ENCODE data around the gene NBEA. TPM values are rescaled to one million over a fixed set of nuclear protein-coding genes. Genes with fewer than 3 reads are reported as not detected.

The NBEA gene
- total and polyA plus RNA-seq, 7 donors = 0.46 to 47.6 (median 38.0) TPM

- no peak for DNase-seq
- peaks cover 0 to 4% (median 0%) of the 10 kb centered on the region in 4 donors for H3K36me3 ChIP-seq
- H3K4me3 ChIP-seq = no peak overlapping the region
- intact Hi-C loops (cut with DNase I) = no loop called here
- no peaks in the 10 kb centered on the region for H3K4me1 ChIP-seq
- no peak overlapping the region for H3K27ac ChIP-seq
- 88 to 92% methylated on average over 2 of the region's 2 CpGs for WGBS, 2 donors
- TF ChIP-seq CTCF (IDR thresholded peaks at IDR 0.05) = no peak
- TF ChIP-seq EP300 (IDR thresholded peaks at IDR 0.05) = no peak
- TF ChIP-seq POLR2AphosphoS5 (IDR thresholded peaks at IDR 0.05) = no peak
- no peak for TF ChIP-seq POLR2A (IDR thresholded peaks at IDR 0.05)
- H3K9me3 ChIP-seq = peaks cover 0 to 2% (median 0%) of the 10 kb centered on the region in 4 donors
- no peaks in the 10 kb centered on the region for H3K27me3 ChIP-seq
Measured at GRCh38 chr13:35190241-35190640, 248.2 kb downstream of the NBEA start.

GRCh38 chr13:35191883-35192282, 249.8 kb downstream of the NBEA start:
- no peaks in the 10 kb centered on the region for H3K27me3 ChIP-seq
- H3K27ac ChIP-seq = no peak overlapping the region
- H3K36me3 ChIP-seq = peaks cover 0 to 17% (median 0%) of the 10 kb centered on the region in 4 donors
- WGBS, 2 donors = 88 to 91% methylated on average over 2 of the region's 2 CpGs
- no peak for DNase-seq
- H3K4me3 ChIP-seq = no peak overlapping the region
- no peak for TF ChIP-seq POLR2A (IDR thresholded peaks at IDR 0.05)
- TF ChIP-seq EP300 (IDR thresholded peaks at IDR 0.05) = no peak
- TF ChIP-seq POLR2AphosphoS5 (IDR thresholded peaks at IDR 0.05) = no peak
- TF ChIP-seq CTCF (IDR thresholded peaks at IDR 0.05) = no peak
- intact Hi-C loops (cut with DNase I) = no loop called here
- H3K4me1 ChIP-seq = no peaks in the 10 kb centered on the region
- H3K9me3 ChIP-seq = peaks cover 0 to 2% (median 0%) of the 10 kb centered on the region in 4 donors

GRCh38 chr13:35198613-35199200, 256.6 kb downstream of the NBEA start:
- intact Hi-C loops (cut with DNase I) = no loop called here
- 94 to 95% methylated on average over 8 of the region's 8 CpGs for WGBS, 2 donors
- Histone ChIP-seq H3K9me3 (no peaks in the 10 kb centered on the region), H3K36me3 (peaks cover 0 to 30% (median 0%) of the 10 kb centered on the region in 4 donors), H3K27me3 (no peaks in the 10 kb centered on the region), H3K4me1 (no peaks in the 10 kb centered on the region), H3K4me3 (no peak overlapping the region), H3K27ac (no peak overlapping the region)
- DNase-seq = no peak
- TF ChIP-seq POLR2A (IDR thresholded peaks at IDR 0.05) (no peak), CTCF (IDR thresholded peaks at IDR 0.05) (no peak), POLR2AphosphoS5 (IDR thresholded peaks at IDR 0.05) (no peak), EP300 (IDR thresholded peaks at IDR 0.05) (no peak)

- Histone ChIP-seq H3K36me3 (peaks cover 0 to 14% (median 0%) of the 10 kb centered on the region in 4 donors), H3K4me1 (peaks cover 0 to 3% (median 0%) of the 10 kb centered on the region in 4 donors), H3K4me3 (no peak overlapping the region), H3K9me3 (no peaks in the 10 kb centered on the region), H3K27me3 (no peaks in the 10 kb centered on the region), H3K27ac (no peak overlapping the region)
- intact Hi-C loops (cut with DNase I) = no loop called here
- DNase-seq = no peak
- 83 to 88% methylated on average over 1 of the region's 1 CpG for WGBS, 2 donors
- TF ChIP-seq EP300 (IDR thresholded peaks at IDR 0.05) (no peak), CTCF (IDR thresholded peaks at IDR 0.05) (no peak)
Measured at GRCh38 chr13:35208587-35208986, 266.5 kb downstream of the NBEA start.

GRCh38 chr13:35210261-35210660, 268.2 kb downstream of the NBEA start:
- H3K9me3 ChIP-seq = no peaks in the 10 kb centered on the region
- peaks cover 0 to 14% (median 0%) of the 10 kb centered on the region in 4 donors for H3K36me3 ChIP-seq
- H3K4me3 ChIP-seq = no peak overlapping the region
- H3K27ac ChIP-seq = no peak overlapping the region
- WGBS, 2 donors = 84 to 86% methylated on average over 2 of the region's 2 CpGs
- TF ChIP-seq POLR2AphosphoS5 (IDR thresholded peaks at IDR 0.05) (no peak), POLR2A (IDR thresholded peaks at IDR 0.05) (no peak), EP300 (IDR thresholded peaks at IDR 0.05) (no peak), CTCF (IDR thresholded peaks at IDR 0.05) (no peak)
- intact Hi-C loops (cut with DNase I) = no loop called here
- no peak for DNase-seq
- no peaks in the 10 kb centered on the region for H3K27me3 ChIP-seq
- H3K4me1 ChIP-seq = no peaks in the 10 kb centered on the region

Measured in sigmoid colon (tissue), 7 donors.